HUES48 (cell line): Measurements from ENCODE around the gene PGS1.
"Not testable (repeated sequence)": the region's sequence is repeated elsewhere in the genome, so short reads cannot be mapped to it uniquely, and the experiment has no call there.

Source experiments
- H3K27ac ChIP-seq: one replicate; pipeline ENCODE4 v1.7.0; 2013; ENCODE audit warnings: low read depth, low read length, inconsistent platforms
- H3K27me3 ChIP-seq: 2 replicates; pipeline ENCODE4 v1.6.1; 2013; ENCODE audit warnings: mild to moderate bottlenecking, low read length; ENCODE audit not compliant: control insufficient read depth, insufficient read depth
- H3K36me3 ChIP-seq: 2 replicates; pipeline ENCODE4 v1.6.1; 2013; ENCODE audit warnings: low read length; ENCODE audit not compliant: control insufficient read depth, insufficient read depth
- H3K4me1 ChIP-seq: 2 replicates; pipeline ENCODE4 v1.6.1; 2013; ENCODE audit warnings: mild to moderate bottlenecking, low read length; ENCODE audit not compliant: control insufficient read depth, insufficient read depth
- H3K4me3 ChIP-seq: 2 replicates; pipeline ENCODE4 v1.5.1; 2013; ENCODE audit warnings: mild to moderate bottlenecking, low read depth, low read length
- H3K9ac ChIP-seq: 2 replicates; pipeline ENCODE4 v1.6.1; 2013; ENCODE audit warnings: mild to moderate bottlenecking, low read depth, low read length, moderate library complexity
- H3K9me3 ChIP-seq: 2 replicates; pipeline ENCODE4 v1.6.1; 2013; ENCODE audit warnings: low read length; ENCODE audit not compliant: control insufficient read depth, insufficient read depth

The PGS1 gene

GRCh38 chr17:78378225-78379130, at the start of gene PGS1:
Gene PGS1 (plus strand): TSS chr17:78378649. CDS start chr17:78378666, 17 bp downstream.
- Histone ChIP-seq H3K4me3 (peak within 1 kb of the TSS; percentile 77), H3K9ac (peak within 1 kb of the TSS; percentile 82), H3K4me1 (peaks cover 52% of the 10 kb centered on the region), H3K9me3 (no peaks in the 10 kb centered on the region), H3K36me3 (no peaks in the 10 kb centered on the region), H3K27ac (peak within 1 kb of the TSS; percentile 86), H3K27me3 (no peaks in the 10 kb centered on the region)

DNA sequence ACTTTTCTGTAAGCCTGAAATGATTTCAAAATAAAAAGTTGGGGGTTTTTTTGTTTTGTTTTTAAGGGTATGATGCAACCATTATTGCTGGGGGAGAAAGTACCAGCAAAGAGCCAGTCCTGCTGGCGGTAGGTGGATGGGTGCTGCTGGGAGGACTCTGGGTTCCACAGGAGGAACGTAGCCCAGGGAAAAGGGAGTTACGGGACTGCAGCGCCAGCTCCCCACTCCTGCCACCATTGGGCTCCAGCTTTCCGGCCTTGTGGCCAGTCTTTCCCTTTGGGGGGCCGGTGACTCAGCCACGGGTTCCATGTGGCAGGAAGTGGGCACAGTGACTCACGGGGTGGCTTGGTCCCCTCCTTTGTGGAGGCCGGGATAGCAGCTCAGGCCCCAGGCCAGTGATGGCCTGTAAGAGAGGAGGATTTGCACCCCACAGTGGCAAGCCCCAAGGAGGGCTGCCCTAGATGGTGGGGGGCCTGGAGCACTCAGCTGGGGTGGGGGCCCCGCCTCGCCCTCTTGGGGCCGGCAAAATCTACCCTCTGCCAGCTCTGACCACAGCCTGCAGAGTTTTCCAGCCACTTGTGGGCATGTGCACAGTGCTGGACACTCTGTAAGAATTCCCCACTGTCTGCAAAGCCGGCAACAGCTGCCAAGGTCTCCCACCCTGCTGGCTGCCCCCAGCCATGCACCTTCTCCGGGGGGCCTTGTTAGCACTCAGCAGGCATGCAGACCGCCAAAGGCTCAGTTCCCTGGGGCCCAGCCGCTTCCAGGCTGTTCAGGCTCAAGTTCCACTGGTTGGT, 49.0 kb upstream of the PGS1 start:
- no peaks in the 10 kb centered on the region for H3K36me3 ChIP-seq
- peaks cover 13% of the 10 kb centered on the region for H3K4me1 ChIP-seq
- no peak overlapping the region for H3K27ac ChIP-seq
- H3K9ac ChIP-seq = no peak overlapping the region
- no peaks in the 10 kb centered on the region for H3K27me3 ChIP-seq
- H3K4me3 ChIP-seq = no peak overlapping the region
- H3K9me3 ChIP-seq = no peaks in the 10 kb centered on the region

DNA sequence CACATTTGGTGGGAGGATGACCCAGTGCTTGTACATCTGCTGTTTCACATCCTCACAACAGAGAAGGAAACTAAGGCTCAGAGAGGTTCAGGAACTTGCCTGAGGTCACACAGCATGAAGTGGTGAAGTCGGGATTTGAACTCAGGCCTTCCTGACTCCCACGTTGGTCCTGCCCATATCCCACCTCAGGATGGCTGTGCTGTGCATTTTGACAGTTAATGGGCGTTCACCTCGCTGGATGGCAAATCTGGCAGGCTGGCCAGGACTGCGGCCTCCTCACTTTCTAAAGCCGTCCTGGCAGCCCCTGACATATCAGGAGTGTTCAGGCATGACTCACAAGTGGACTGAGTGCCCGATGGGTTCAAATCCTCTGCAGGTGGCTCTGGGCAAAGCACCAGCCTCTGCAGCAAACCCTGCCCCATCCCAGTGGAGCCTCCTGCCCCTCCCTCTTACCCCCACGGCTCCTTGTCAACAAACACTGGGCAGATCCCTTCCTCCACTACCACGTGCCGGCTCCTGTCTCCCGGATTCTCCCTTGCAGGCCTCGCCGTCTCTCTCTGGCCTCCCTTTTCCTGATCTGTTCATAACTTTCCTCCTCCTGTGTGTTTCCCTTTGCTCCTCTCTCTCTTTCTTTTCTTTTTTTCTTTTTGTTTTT, 47.8 kb upstream of the PGS1 start:
- H3K27me3 ChIP-seq = no peaks in the 10 kb centered on the region
- 0 out of 2 replicates have a peak, but pooled peaks cover under 1% of the 10 kb centered on the region for H3K4me1 ChIP-seq
- no peak overlapping the region for H3K4me3 ChIP-seq
- no peaks in the 10 kb centered on the region for H3K36me3 ChIP-seq
- no peak overlapping the region for H3K9ac ChIP-seq
- H3K9me3 ChIP-seq = no peaks in the 10 kb centered on the region
- no peak overlapping the region for H3K27ac ChIP-seq

- H3K9me3 ChIP-seq, H3K36me3 ChIP-seq, H3K4me1 ChIP-seq, H3K27me3 ChIP-seq, H3K9ac ChIP-seq, H3K27ac ChIP-seq, H3K4me3 ChIP-seq: not testable (repeated sequence)
Observed at GRCh38 chr17:78331355-78331754, 47.1 kb upstream of the PGS1 start.

GRCh38 chr17:78332991-78333390, 45.5 kb upstream of the PGS1 start:
- no peaks in the 10 kb centered on the region for H3K4me1 ChIP-seq
- no peaks in the 10 kb centered on the region for H3K9me3 ChIP-seq
- H3K27ac ChIP-seq = no peak overlapping the region
- no peak overlapping the region for H3K4me3 ChIP-seq
- no peak overlapping the region for H3K9ac ChIP-seq
- H3K36me3 ChIP-seq = no peaks in the 10 kb centered on the region
- H3K27me3 ChIP-seq = no peaks in the 10 kb centered on the region

- H3K27ac ChIP-seq = no peak overlapping the region
- no peaks in the 10 kb centered on the region for H3K9me3 ChIP-seq
- no peaks in the 10 kb centered on the region for H3K36me3 ChIP-seq
- H3K4me1 ChIP-seq = no peaks in the 10 kb centered on the region
- H3K4me3 ChIP-seq = no peak overlapping the region
- peaks cover 3% of the 10 kb centered on the region for H3K27me3 ChIP-seq
- no peak overlapping the region for H3K9ac ChIP-seq
Observed at GRCh38 chr17:78335209-78335608, 43.2 kb upstream of the PGS1 start.

DNA sequence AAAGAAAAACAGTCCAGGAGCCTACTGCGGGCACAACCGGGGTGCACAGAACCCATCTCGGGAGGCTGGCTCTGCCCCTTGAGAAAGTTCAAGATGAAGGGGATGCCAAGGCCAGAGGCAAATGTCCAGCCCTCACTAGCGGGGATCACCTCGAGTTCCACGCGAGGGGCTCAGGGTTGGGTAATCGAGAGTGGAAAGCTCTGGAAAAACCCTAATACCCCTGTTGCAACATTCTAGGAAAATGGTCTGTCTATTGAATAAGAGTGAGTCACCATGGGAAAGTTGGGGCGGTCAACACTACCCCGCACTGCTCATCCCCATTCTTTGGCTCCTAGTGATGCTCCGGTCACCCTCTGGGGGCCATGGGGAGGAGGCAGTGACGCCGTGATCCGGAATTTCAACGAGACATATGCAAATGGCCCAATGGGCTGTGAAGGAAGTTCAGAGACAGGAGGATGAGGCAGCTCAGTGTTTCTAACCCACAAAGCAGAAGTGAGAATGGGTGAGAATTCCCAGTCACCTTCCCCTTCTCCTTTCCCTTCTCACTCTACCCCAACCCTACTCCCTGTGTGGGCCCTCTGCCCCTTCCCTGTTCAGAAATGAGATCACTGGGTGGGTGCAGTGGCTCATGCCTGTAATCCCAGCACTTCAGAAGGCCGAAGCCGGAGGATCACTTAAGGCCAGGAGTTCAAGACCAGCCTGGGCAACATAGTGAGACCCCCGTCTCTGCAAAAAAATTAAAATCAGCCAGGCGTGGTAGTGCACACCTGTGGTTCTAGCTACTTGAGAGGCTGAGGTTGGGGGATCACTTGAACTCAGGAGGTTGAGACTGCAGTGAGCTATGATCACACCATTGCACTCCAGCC, 41.0 kb upstream of the PGS1 start:
- Histone ChIP-seq H3K9me3 (no peaks in the 10 kb centered on the region), H3K27me3 (peaks cover 21% of the 10 kb centered on the region), H3K4me1 (peaks cover 2% of the 10 kb centered on the region; the same call in 1 of the 2 replicates), H3K9ac (no peak overlapping the region), H3K36me3 (no peaks in the 10 kb centered on the region), H3K27ac (peak overlapping the region; percentile 34), H3K4me3 (no peak overlapping the region)

GRCh38 chr17:78338486-78339259, 39.8 kb upstream of the PGS1 start:
- Histone ChIP-seq H3K4me1 (peaks cover 14% of the 10 kb centered on the region), H3K36me3 (no peaks in the 10 kb centered on the region), H3K27me3 (peaks cover 30% of the 10 kb centered on the region), H3K9ac (no peak overlapping the region), H3K27ac (no peak overlapping the region), H3K9me3 (no peaks in the 10 kb centered on the region), H3K4me3 (no peak overlapping the region)

DNA sequence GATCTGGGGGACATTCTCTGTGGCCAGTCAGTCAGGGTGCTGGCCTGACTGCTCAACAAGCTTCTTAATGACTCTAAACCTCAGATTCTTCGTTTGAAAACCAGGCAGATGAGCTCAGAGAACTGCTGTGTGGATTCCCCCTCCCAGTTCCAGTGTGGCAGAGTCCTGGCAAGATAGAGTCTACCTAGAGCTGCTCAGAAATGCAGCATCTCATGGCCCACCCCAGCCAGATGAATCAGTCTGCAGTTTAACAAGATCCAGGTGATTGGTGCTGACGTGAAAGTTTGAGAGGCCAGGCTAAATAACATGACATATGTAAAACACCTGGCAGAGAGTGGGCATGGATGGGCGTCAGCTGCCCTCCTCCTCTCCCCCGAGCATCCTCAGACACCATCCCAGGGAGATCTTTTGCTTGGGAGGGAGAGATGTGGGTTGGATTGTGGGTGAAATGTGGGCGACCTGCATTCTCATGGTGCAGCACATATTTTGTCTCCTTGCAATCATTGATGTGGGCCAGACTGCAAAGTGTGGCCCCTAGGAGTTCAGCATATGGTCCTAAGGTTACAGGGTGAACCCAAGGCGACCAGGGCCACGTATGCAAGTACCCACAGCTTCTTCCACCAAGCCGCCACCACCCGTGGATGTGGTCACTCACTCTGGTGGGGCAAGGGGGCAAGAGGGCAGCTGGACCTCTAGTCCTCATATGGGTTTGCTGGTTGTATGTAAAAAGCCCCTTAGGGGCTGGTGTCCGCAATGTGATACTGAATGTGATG, 38.1 kb upstream of the PGS1 start:
- Histone ChIP-seq H3K4me1 (peaks cover 15% of the 10 kb centered on the region), H3K9me3 (no peaks in the 10 kb centered on the region), H3K36me3 (no peaks in the 10 kb centered on the region), H3K27ac (no peak overlapping the region), H3K27me3 (peaks cover 32% of the 10 kb centered on the region), H3K4me3 (no peak overlapping the region), H3K9ac (no peak overlapping the region)
